Liver (tissue), 3 donors: Measurements from ENCODE around the gene SPDYE4.

Experiments used
- CTCF ChIP-seq: fragments of 150-350 bp; IDR thresholded peaks from 2 replicates; pipeline ENCODE4 v1.5.1; 2017; ENCODE audit warnings: improper control_type of control experiment, low read depth, low read length; ENCODE audit not compliant: missing input control
- GABPA ChIP-seq, 2 donors: IDR thresholded peaks in 1 of 2; conservative IDR thresholded peaks in 1 of 2; 2 replicates each; pipeline ENCODE4 v1.6.1; 2016; ENCODE audit warnings: antibody characterized with exemption in 2 of 2, mild to moderate bottlenecking in 1 of 2, moderate library complexity in 1 of 2
- MAX ChIP-seq: IDR thresholded peaks from 2 replicates; pipeline ENCODE4 v1.6.1; 2016; ENCODE audit warnings: antibody characterized with exemption
- RAD21 ChIP-seq, 2 donors: IDR thresholded peaks; 2 replicates each; pipeline ENCODE4 v1.6.1; 2016; ENCODE audit warnings: antibody characterized with exemption in 2 of 2, mild to moderate bottlenecking in 2 of 2
- REST ChIP-seq: IDR thresholded peaks from 2 replicates; pipeline ENCODE4 v1.6.1; 2016; ENCODE audit warnings: antibody characterized with exemption, mild to moderate bottlenecking
- TAF1 ChIP-seq: conservative IDR thresholded peaks from 2 replicates; pipeline ENCODE4 v1.6.1; 2016; ENCODE audit warnings: antibody characterized with exemption, mild to moderate bottlenecking
- donor health status: healthy.
- donor health status: healthy.

- TF ChIP-seq CTCF (no peak), TAF1 (no peak), REST (no peak), MAX (no peak), RAD21 (IDR thresholded peaks at IDR 0.05) (no peak), GABPA (IDR thresholded peaks at IDR 0.05 in 1 of 2, conservative IDR thresholded peaks at IDR 0.05 in 1 of 2) (no peak)
Observed at GRCh38 chr17:8711291-8711690, 47.1 kb downstream of the SPDYE4 start.
